GM18861 (cell line): ENCODE results near the gene SHISA7.
"Not testable (repeated sequence)": the region's sequence is repeated elsewhere in the genome, so short reads cannot be mapped to it uniquely, and the experiment has no call there.

ENCODE experiments used
- ATAC-seq: cut with Tn5 transposase; IDR thresholded peaks from one replicate; pipeline ENCODE4 v1.9.1; 2021; ENCODE audit not compliant: unreplicated experiment

SHISA7 gene

DNA sequence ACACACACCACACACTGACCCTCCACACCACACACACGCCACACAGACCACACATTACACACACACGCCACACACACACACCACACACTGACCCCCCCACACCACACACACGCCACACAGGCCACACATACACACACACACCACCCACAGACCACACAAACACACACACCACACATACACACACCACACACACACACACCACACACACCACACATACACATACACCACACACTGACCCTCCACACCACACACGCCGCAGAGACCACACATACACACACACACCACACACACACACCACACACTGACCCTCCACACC is 5.0 kb upstream of the SHISA7 start:
- ATAC-seq, result not testable (repeated sequence)

DNA sequence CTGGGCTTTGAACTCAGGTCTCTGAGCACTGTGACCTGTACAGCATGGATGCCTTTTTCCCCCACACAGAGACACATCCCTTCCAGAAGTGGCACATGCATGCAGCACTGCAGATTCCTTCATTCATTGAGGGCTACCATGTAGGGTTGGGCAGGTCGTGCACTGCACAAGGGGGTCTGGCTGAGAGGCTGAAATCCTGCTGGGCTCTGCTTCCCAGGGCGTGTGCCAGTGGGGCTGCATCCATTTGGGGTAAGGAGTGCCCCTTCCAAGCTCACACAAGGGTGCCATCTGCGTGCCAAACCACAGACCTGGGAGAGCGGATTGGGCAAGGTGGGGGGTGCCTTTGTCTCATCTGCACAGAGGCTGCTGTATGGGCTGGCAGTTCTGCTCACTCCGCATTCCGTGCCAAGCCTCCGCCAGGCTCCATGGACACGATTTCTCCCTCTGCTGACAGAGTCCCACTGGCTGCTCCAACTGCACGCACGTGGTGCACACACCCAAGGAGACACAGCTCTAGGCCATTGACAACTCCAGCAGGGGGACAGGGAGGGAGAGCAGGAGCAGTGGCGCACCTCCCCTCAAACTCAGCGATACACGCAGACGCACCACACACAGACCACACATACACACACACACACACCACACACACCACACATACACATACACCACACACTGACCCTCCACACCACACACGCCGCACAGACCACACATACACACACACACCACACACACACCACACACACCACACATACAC is 4.5 kb upstream of the SHISA7 start:
- no peak for ATAC-seq

- ATAC-seq, result no peak
These were observed 3.0 kb upstream of the SHISA7 start for GRCh38 chr19:55446060-55446459.

DNA sequence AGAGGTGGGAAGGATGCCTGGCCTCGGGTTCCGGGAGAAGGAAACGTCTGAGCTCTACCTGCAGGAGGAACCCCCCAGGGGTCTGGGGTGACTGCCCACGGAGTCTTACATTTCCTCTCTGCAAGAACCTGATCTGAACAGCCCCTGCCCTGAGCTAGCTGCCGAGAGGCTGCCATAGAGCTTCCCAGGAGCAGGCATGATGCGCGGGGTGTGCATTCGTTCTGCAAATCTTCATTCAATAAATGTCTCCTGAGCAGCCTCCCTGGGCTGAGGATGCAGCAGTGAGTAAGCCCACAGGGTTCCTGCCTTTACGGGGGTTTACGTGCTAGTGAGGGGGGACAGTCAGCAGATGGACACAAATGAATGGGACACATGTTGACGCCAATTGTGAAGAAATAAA is 1.5 kb upstream of the SHISA7 start:
- ATAC-seq, result no peak

- ATAC-seq, result no peak
These were observed 852 bp upstream of the SHISA7 start for GRCh38 chr19:55443824-55444480.

DNA sequence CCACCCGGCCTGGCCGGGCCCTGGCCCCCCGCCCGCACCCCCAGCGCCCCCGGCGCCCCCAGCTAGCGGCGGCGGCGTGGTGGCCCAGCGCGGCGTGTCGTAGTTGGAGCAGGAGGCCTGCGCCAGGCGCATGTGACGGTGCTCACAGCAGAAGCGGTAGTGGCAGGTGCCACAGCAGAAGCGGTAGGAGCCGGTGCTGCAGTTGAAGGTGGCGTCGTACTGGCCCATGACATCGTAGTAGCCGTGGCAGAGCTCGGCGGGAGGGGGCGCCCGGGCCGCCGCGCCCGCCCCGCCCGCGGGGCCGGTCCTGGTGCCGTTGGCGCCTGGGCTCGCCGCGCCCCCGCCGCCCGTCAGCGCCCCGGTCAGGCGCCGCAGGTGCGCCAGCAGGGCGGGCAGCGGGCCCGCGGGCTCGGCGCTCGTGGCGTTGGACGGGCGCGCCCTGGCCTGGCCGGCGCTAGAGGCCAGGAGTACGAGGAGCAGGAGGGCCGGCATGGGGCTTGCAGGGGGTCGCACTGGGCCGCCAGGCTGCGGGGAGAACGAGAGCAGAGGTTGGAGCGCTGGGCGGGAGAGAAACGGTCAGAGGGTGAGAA is 633 bp downstream of the SHISA7 start:
- ATAC-seq, result no peak

- ATAC-seq, result no peak
These were observed 1.3 kb downstream of the SHISA7 start for GRCh38 chr19:55441692-55442321.

DNA sequence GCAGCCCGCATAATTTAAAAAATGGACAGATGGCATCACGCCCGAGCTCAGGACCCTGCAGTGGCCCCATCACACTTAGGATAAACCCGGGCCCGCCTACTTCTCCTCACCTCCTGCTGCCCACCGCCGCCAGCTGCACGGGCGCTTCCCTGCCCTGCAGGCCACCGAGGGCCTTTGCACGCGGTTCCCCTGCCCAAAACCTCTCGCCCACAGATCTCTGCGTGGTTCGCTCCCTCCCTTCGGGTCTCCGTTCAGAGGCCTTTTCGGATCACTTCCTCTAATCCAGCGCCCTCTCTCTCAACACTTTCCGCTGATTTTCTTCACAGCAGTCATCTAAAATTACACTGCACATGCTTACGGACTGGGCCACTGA is 1.8 kb downstream of the SHISA7 start:
- no peak for ATAC-seq

DNA sequence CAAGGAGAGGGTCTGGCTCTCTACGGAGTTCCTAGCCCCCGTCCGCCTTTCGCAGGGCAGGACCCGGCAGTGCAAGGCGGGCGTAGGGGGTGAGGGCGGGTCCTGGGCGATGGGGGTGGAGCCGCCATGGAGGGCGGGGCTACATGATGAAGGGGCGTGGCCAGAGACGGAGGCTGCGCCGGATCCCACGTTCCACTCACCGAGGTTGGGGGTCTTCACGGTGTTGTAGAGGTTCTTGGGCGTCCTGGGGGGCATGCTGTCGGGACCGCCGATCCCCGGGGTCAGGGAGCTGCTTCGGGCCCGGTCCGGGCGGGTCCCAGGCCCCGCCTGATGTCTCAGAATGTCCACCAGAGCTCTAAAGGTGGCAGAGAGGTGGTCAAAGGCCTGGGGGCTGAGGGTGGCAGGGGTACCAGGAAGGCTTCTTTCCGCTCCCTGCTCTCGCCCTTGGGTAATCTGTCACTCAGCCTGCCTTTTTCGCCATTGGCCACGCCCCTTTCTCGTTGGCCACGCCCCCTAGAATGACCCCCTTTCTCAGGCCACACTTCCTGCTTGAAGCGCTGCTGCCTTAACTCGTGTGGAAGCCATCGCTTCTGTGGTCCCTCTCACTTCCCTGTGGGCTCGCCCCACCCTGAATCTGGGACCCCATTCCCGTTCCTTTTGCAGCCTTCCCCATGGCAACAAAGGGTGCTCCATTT is 2.5 kb downstream of the SHISA7 start:
- ATAC-seq, result no peak

GRCh38 chr19:55439052-55439451 is 4.0 kb downstream of the SHISA7 start:
- no peak for ATAC-seq

GRCh38 chr19:55437410-55437809 is 5.7 kb downstream of the SHISA7 start:
- no peak for ATAC-seq

DNA sequence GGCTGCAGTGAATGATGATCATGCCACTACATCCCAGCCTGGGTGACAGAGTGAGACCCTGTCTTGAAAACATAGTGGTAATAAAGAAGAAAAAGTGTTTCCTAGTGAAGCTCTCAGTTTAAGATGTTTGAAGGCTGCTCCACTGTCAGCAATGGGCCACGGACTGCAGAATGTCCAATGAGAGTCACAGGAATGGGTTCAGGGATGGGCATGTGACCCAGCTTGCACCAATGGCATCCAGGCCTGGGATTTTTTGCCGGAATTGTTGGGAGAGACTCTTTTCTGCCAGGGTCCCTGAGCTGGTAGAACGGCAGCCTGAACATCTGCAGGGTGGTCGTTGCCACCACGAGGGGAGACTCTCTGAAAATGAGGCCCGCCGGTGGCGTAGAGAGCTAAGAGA is 6.3 kb downstream of the SHISA7 start:
- no peak for ATAC-seq

GRCh38 chr19:55435020-55435419 is 8.1 kb downstream of the SHISA7 start:
- ATAC-seq, result no peak

DNA sequence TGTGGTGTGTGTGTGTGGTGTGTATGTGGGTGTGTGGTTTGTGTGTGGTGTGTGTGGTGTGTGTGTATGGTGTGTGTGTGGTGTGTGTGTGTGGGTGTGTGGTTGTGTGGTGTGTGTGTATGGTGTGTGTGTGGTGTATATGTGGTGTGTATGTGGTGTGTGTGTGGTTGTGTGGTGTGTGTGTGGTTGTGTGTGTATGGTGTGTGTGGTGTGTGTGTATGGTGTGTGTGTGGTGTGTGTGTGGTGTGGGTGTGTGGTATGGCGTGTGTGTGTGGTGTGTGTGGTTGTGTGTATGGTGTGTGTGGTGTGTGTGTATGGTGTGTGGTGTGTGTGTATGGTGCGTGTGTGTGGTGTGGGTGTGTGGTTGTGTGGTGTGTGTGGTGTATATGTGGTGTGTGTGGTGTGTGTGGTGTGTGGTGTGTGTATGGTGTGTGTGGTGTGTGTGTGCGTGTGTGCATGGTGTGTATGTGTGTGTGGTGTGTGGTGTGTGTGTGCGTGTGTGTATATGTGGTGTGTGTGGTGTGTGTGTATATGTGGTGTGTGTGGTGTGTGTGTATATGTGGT is 8.7 kb downstream of the SHISA7 start:
- ATAC-seq, result no peak

- no peak for ATAC-seq
These were observed 9.8 kb downstream of the SHISA7 start for GRCh38 chr19:55433292-55433691.

DNA sequence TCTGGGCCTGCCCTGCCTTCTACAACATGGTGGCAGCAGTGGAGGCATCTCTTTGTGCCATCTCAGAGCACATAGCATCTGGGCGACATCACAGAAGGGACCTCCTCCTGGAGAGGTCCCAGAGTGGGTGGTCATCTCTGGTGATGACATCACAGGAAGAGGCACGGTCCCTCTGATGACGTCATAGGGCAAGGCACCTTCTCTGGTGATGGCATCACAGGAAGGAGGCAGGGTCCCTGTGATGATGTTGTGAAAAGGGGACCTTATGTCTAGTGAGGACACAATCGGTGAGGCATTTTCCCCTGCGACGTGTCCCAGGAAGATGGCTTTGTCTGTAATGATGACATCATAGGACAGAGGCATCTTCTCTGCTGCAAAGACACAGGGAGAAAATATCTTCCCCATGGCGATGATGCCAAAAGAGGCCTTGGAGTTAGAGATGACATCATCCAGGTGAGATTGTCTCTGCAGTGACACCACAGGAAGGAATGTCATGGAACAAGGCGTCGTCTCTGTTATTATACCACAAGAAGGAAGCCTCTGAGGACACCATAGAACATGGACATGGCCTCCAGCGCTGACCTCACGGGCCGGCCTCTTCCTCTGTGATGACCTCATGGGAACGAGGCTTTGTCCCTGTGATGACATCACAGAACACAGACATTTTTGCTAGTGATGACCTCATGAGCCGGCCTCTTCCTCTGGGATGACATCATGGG is 10.7 kb downstream of the SHISA7 start:
- no peak for ATAC-seq

- no peak for ATAC-seq
These were observed 11.9 kb downstream of the SHISA7 start for GRCh38 chr19:55431183-55431582.

GRCh38 chr19:55426042-55426441 is 17.1 kb downstream of the SHISA7 start:
- no peak for ATAC-seq

- ATAC-seq, result no peak
These were observed 18.6 kb downstream of the SHISA7 start for GRCh38 chr19:55424518-55424917.

DNA sequence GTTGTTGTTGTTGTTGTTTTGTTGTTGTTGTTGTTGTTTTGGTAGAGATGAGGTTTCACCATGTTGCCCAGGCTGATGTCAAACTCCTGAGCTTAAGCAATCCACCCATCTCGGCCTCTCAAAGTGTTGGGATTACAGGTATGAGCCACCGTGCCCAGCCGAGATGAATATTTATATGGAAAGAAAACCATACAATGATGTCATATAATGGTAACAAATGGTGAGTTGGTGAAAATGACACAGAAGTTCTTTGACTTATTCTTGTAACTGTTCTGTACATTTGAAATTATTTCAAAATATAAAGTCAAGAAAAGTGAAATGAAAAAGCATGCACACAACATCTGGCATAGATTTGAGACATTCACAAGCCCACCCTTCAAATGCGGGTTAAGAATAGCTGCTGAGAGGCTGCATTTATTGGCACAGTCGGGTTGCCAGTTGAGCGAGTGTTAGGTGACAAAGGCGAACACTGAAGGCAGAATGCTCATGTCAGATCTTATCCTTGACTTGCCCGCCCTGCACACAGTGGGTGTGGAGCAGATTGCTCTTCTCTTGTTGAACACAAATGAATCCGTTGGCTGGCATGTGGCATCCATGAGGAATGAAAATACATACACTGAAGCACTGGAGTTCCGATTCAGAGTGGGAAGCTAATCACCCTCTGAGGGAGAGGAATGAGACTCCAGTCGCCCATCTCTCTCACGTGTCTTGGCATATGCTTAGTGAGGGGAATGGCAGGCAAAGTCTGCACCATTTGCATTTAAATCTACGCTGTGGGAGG is 19.7 kb downstream of the SHISA7 start:
- no peak for ATAC-seq
